SK-N-MC (cell line): ENCODE results near the gene SLC29A4.

Source experiments
- EZH2 ChIP-seq: fragments of 200-600 bp; sonication (generic); IDR thresholded peaks from one replicate; pipeline ENCODE4 v1.6.1; 2017; ENCODE audit warnings: antibody characterized with exemption
- POLR2AphosphoS5 ChIP-seq: IDR thresholded peaks from 2 replicates; pipeline ENCODE4 v1.6.1; 2012; ENCODE audit warnings: mild to moderate bottlenecking, low read depth, low read length, borderline replicate concordance

- TF ChIP-seq POLR2AphosphoS5 (no peak), EZH2 (no peak)
Observed at GRCh38 chr7:5287802-5288201, 5.1 kb downstream of the SLC29A4 start.
